Hepatocyte (in vitro differentiated cells): ENCODE measurements around the gene CDRT4.

Source experiments
- CTCF ChIP-seq: fragments of 200-600 bp; sonication (generic); IDR thresholded peaks from 2 replicates; pipeline ENCODE4 v1.5.1; 2016; ENCODE audit warnings: antibody characterized with exemption, mild to moderate bottlenecking; ENCODE audit not compliant: poor library complexity
- EZH2 ChIP-seq: fragments of 200-600 bp; sonication (generic); IDR thresholded peaks from 2 replicates; pipeline ENCODE4 v1.6.1; 2016; ENCODE audit warnings: antibody characterized with exemption, mild to moderate bottlenecking, borderline replicate concordance

- TF ChIP-seq CTCF (no peak), EZH2 (no peak)
Measured at GRCh38 chr17:15422392-15422965, 44.9 kb downstream of the CDRT4 start.
